Muscle layer of colon (tissue), 2 donors: ENCODE measurements around the gene TOPORS.
"Not testable (repeated sequence)": the region's sequence is repeated elsewhere in the genome, so short reads cannot be mapped to it uniquely, and the experiment has no call there.

Experiments
- H3K27ac ChIP-seq: one replicate; pipeline ENCODE4 v1.7.0; 2013; ENCODE audit warnings: low read depth, mild to moderate bottlenecking, low read length, moderate library complexity
- H3K27me3 ChIP-seq, 2 donors: one replicate each; pipeline ENCODE4 v1.7.0; 2013; ENCODE audit warnings: low read length in 2 of 2, mild to moderate bottlenecking in 2 of 2; ENCODE audit not compliant: insufficient read depth in 2 of 2, control insufficient read depth in 1 of 2
- H3K36me3 ChIP-seq: one replicate; pipeline ENCODE4 v1.7.0; 2013; ENCODE audit warnings: mild to moderate bottlenecking, low read length; ENCODE audit not compliant: insufficient read depth
- H3K4me1 ChIP-seq: one replicate; pipeline ENCODE4 v1.7.0; 2013; ENCODE audit warnings: mild to moderate bottlenecking, low read length; ENCODE audit not compliant: insufficient read depth
- H3K4me3 ChIP-seq, 2 donors: one replicate each; pipeline ENCODE4 v1.7.0; 2013; ENCODE audit warnings: low read length in 2 of 2, low read depth in 1 of 2, mild to moderate bottlenecking in 1 of 2, moderate library complexity in 1 of 2
- H3K9ac ChIP-seq: one replicate; pipeline ENCODE4 v1.7.0; 2013; ENCODE audit warnings: low read length
- H3K9me3 ChIP-seq: one replicate; pipeline ENCODE4 v1.7.0; 2013; ENCODE audit warnings: mild to moderate bottlenecking, low read length
- donor health status: abdominal sarcoma.
- donor health status: Adenocarcinoma of cecum.

TOPORS gene

DNA sequence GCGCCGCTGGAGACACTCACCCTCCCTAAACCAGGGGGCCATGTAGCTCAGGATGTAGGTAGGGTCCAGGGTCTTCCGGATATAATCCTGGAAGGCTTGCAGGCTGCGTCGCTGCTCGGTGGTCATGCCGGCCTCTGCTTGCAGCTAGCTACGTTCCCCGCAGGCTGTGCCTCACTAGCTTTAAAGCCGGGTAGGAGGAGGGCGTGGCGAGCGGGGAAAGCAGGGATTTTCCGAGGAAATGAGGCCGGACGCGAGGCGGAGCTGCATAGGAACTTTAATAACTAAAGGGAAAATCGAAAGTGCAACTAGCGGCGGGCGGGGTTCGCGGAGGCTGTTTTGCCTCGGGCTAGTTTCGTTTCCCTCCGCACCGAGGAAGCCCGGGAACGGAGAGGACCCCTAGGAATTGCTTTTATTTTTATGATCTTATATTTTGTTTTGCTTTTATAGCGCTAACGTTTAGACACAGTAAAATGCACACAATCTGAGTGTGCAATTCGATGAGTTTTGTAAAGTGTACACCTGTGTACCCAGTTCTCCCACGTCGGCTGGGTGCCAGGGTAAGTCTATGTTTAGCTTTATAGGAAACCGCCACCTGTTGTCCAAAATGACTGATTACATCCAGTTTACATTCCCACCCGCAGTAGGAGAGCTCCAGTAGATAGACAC is 26.2 kb downstream of the TOPORS start, which contains the start of gene RIGI:
Gene RIGI (minus strand): TSS at position 156 of the 666 bp plus-strand sequence. CDS start 30 bp downstream, at position 126.
- Histone ChIP-seq H3K27me3 (no peaks in the 10 kb centered on the region), H3K4me1 (peaks cover 24% of the 10 kb centered on the region), H3K9me3 (no peaks in the 10 kb centered on the region), H3K36me3 (no peaks in the 10 kb centered on the region), H3K9ac (peak within 1 kb of the TSS; percentile 76), H3K4me3 (peak within 1 kb of the TSS; percentile 79 to 84), H3K27ac (peak within 1 kb of the TSS; percentile 87)

DNA sequence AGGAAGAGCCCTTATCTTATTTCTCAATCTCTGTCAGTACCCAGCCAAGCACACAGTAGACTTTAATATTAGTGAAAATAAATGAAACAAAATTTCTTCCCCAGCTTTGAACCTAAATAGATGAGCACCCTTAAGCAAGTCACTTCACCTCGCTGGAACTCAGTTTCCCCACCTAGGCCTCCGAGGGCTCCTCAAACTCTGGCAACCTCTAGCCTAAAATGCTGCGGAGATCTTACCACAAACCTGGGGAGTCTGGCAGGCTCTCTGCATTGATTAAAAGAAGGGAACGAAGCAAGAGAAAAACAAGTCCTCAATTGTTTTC is 26.7 kb downstream of the TOPORS start:
- H3K4me1 ChIP-seq: peaks cover 24% of the 10 kb centered on the region
- no peaks in the 10 kb centered on the region for H3K9me3 ChIP-seq
- peak overlapping the region; percentile 76 for H3K9ac ChIP-seq
- peak overlapping the region; percentile 79 to 84 for H3K4me3 ChIP-seq
- no peaks in the 10 kb centered on the region for H3K36me3 ChIP-seq
- H3K27me3 ChIP-seq: no peaks in the 10 kb centered on the region
- H3K27ac ChIP-seq: peak overlapping the region; percentile 87

DNA sequence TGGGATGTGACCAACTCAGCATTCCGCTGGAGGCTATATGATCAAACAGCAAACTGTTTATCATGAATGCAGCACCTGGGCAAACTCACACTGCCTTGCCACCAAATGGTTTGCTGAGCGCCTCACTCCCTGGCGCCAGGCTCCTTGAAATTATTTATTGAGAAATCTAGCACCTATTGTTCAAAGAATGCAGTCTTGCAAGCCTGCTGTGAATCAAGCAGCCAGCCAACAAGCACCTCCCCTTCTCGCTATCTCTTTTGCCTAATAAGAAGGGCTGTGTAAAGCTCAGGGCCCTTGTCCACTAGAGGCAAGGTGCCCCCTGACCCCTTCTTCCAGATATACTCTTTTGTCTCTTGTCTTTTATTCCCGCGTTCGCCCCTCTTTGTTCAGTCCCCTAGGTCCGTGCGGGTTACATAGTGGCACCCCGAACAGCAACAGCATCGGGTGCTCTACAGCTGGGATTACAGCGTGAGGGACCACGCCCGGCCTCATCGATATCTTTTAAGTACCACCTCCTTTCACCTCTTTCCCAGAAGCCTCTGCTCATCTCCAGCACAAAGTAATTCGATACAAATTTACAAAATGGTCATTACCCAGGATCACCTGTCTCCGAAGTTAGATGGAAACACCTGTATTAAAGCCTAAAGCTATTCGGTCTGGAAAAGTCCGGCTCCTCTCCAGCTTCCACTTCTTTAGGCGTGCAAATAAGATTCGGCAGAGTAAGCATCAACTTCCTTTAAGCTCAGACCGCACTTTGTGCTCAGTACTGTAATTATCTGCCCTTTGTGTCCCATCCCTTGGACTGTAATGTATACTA is 27.3 kb downstream of the TOPORS start:
- H3K9ac ChIP-seq: peak overlapping the region; percentile 76
- H3K27me3 ChIP-seq: no peaks in the 10 kb centered on the region
- H3K4me3 ChIP-seq: peak overlapping the region; percentile 79 to 84
- H3K4me1 ChIP-seq: peaks cover 24% of the 10 kb centered on the region
- no peaks in the 10 kb centered on the region for H3K9me3 ChIP-seq
- H3K27ac ChIP-seq: peak overlapping the region; percentile 87
- no peaks in the 10 kb centered on the region for H3K36me3 ChIP-seq

DNA sequence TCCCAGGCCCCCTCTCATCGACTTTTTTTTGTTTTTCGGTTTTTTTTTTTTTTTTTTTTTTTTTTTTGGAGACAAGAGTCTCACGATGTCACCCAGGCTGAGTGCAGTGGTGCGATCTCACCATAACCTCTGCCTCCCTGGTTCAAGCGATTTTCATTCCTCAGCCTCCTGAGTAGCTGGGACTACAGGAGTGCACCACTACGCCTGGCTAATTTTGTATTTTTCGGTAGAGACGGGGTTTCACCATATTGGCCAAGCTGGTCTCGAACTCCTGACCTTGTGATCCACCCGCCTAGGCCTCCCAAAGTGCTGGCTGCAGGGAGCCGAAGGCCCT is 27.9 kb downstream of the TOPORS start:
- H3K4me1 ChIP-seq: peaks cover 24% of the 10 kb centered on the region
- H3K9me3 ChIP-seq, H3K9ac ChIP-seq, H3K27me3 ChIP-seq, H3K36me3 ChIP-seq, H3K27ac ChIP-seq: not testable (repeated sequence)
- peak overlapping the region in 1 of 2 donors; percentile 79 for H3K4me3 ChIP-seq

DNA sequence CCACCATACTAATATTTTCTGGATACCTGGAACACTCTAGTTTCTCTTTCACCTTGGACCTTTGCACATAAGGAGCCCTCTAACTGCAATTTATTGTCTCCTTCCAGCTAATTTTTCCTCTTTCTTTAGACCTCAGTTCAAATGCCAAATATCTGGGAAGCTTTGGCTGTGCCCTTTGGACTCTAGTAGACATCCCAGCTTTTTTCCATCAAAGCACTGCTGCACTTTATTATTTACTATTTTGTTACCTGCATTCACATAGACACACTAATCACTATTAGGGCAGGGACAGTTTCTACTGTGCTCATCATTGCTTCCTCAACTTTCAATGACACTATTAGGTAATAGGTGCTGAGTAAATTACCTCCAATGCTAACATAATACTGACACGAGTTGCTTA is 28.5 kb downstream of the TOPORS start:
- peaks cover 24% of the 10 kb centered on the region for H3K4me1 ChIP-seq
- no peak overlapping the region for H3K27ac ChIP-seq
- H3K4me3 ChIP-seq: no peak overlapping the region
- H3K9ac ChIP-seq: no peak overlapping the region
- no peaks in the 10 kb centered on the region for H3K36me3 ChIP-seq
- H3K9me3 ChIP-seq: no peaks in the 10 kb centered on the region
- no peaks in the 10 kb centered on the region for H3K27me3 ChIP-seq

DNA sequence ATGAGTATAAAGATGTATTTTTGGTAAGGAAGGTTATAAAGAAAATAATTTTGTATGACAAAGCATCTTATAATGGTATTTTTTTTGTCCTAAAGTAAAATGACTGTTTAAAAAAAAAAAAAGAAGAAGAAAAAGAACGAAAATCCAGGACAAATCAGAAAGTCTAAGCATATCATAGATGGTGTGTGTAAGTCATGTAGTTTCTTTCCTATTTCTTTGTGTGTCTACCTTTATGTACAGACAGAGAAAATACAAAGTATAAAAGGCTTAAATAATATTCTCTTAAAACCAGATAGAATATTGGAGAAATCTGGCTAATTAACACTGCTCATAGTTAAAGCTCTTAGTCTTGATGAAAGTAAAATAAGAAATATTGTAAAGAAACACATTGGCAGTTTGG is 34.1 kb downstream of the TOPORS start:
- H3K9me3 ChIP-seq: no peaks in the 10 kb centered on the region
- H3K9ac ChIP-seq: no peak overlapping the region
- no peak overlapping the region for H3K27ac ChIP-seq
- H3K4me1 ChIP-seq: no peaks in the 10 kb centered on the region
- H3K36me3 ChIP-seq: no peaks in the 10 kb centered on the region
- no peak overlapping the region for H3K4me3 ChIP-seq
- no peaks in the 10 kb centered on the region for H3K27me3 ChIP-seq

DNA sequence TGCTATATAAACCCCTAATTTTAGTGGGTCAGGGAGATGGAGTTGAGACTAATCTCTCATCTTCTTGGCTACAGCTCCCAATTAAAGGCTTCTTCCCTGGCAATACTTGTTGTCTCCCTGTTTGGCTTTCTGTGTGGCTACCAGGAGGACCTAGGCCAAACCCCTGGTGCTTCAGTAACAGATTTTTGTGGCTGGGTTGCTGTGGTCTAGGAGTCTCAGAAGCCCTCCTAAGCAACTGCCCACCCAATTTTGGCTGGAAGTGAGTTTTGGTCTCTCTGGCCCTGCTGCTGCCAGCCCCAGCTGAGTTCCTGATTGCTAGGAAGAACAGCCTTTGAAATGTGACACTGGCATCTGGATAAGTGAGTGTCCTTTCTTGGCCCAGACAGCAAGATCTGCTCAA is 36.1 kb downstream of the TOPORS start:
- Histone ChIP-seq H3K36me3 (no peaks in the 10 kb centered on the region), H3K9ac (no peak overlapping the region), H3K27me3 (no peaks in the 10 kb centered on the region), H3K4me3 (no peak overlapping the region), H3K27ac (no peak overlapping the region), H3K9me3 (no peaks in the 10 kb centered on the region), H3K4me1 (no peaks in the 10 kb centered on the region)

DNA sequence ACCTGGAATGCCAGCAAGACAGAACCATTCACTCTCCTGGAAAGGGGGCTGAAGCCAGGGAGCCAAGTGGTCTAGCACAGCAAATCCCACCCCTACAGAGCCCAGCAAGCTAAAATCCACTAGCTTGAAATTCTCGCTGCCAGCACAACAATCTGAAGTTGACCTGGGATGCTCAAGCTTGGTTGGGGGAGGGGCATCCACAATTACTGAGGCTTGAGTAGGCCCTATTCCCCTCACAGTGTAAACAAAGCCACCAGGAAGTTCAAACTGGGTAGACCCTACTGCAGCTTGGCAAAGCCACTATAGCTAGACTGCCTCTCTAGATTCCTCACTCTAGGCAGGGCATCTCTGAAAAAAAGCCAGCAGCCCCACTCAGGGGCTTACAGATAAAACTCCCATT is 43.7 kb downstream of the TOPORS start:
- H3K27me3 ChIP-seq: no peaks in the 10 kb centered on the region
- H3K36me3 ChIP-seq: no peaks in the 10 kb centered on the region
- H3K4me1 ChIP-seq: no peaks in the 10 kb centered on the region
- H3K9me3 ChIP-seq: no peaks in the 10 kb centered on the region
- H3K4me3 ChIP-seq: no peak overlapping the region
- no peak overlapping the region for H3K27ac ChIP-seq
- H3K9ac ChIP-seq: no peak overlapping the region

DNA sequence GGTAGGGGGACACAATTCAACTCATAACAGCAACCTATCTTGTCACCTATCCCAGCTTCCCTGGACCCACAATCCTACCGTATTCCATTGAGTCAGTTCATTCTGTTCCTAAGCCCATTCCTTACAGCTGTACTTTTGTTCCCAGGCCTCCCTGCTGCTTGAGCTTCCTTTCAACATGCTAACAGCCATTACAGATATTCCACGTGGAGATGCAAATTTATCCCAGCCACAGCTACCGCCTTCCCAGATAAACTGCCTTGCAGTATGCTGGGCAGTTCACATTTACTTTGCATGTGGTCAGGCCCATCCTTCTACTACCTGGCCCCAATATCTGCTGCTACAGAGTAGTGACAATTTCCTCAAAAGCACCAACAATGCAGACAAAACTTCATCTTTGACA is 49.4 kb downstream of the TOPORS start:
- H3K9ac ChIP-seq: no peak overlapping the region
- no peak overlapping the region for H3K4me3 ChIP-seq
- no peaks in the 10 kb centered on the region for H3K9me3 ChIP-seq
- H3K36me3 ChIP-seq: peaks cover 3% of the 10 kb centered on the region
- H3K27ac ChIP-seq: no peak overlapping the region
- H3K27me3 ChIP-seq: no peaks in the 10 kb centered on the region
- no peaks in the 10 kb centered on the region for H3K4me1 ChIP-seq

DNA sequence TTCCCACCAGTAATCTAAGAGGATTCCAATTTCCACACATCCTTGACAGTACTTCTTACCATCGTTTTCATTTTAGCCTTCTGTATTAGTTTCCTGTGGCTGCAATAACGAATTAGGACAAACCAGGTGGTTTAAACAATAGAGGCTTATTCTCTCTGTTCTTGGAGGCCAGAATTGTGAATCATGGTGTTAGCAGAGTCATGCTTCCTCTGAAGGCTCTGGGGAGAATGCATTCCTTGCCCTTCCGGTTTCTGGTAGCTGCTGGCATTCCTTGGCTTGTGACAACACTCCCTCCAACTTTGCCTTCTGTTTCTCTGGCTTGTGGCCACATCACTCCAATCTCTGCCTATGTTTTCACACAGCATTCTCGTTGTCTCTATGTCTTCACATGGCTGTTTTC is 49.9 kb downstream of the TOPORS start:
- Histone ChIP-seq H3K9ac (no peak overlapping the region), H3K4me1 (no peaks in the 10 kb centered on the region), H3K9me3 (no peaks in the 10 kb centered on the region), H3K27me3 (no peaks in the 10 kb centered on the region), H3K36me3 (peaks cover 7% of the 10 kb centered on the region), H3K27ac (no peak overlapping the region), H3K4me3 (no peak overlapping the region)

DNA sequence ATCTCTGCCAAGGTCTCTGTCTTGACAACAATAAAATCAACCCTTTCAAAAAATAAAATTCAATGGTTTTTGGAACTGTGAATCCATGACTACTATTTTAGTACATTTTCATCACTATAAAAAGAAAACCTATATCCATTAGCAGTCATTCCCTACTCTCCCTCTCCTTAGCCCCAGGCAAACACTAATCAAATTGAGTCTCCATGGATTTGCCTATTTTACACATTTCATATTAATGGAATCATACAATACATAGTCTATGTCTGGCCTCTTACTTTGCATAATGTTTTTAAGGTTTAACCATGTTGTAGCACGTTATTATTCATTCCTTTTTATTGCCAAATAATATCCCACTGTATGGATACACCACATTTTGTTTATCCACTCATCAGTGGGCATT is 50.5 kb downstream of the TOPORS start:
- H3K4me3 ChIP-seq: no peak overlapping the region
- no peaks in the 10 kb centered on the region for H3K27me3 ChIP-seq
- H3K27ac ChIP-seq: no peak overlapping the region
- peaks cover 9% of the 10 kb centered on the region for H3K36me3 ChIP-seq
- H3K9me3 ChIP-seq: no peaks in the 10 kb centered on the region
- H3K4me1 ChIP-seq: no peaks in the 10 kb centered on the region
- H3K9ac ChIP-seq: no peak overlapping the region

DNA sequence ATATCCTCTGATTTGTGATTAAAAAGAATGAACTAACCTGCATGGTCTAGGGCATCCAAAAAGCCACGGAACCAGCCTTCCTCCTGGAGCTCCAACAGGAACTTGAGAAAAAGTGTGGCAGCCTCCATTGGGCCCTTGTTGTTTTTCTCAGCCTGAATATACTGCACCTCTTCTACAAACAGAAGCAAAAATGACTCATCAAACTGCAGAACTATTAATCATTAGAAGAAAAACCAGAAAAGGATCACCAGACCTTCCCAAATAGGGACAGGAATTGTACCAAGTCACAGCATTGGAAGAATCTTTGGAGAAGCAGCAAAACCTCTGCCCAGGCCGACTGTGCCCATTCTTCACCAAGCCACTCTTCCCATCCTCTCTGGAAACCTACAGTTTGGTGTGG is 51.6 kb downstream of the TOPORS start:
- no peaks in the 10 kb centered on the region for H3K27me3 ChIP-seq
- no peak overlapping the region for H3K27ac ChIP-seq
- peaks cover 18% of the 10 kb centered on the region for H3K36me3 ChIP-seq
- H3K9ac ChIP-seq: no peak overlapping the region
- no peaks in the 10 kb centered on the region for H3K9me3 ChIP-seq
- H3K4me3 ChIP-seq: no peak overlapping the region
- H3K4me1 ChIP-seq: no peaks in the 10 kb centered on the region
